ENCODE results near the gene TNMD. TPM values are rescaled to one million over a fixed set of nuclear protein-coding genes. Genes with fewer than 3 reads are reported as not detected.

TNMD gene
- total and polyA plus RNA-seq, 2 of the 8 experiments (the other 6 are each of a cell fraction or from before 2014, with no cell fraction given) = 1.4 to 2.1 TPM

DNA sequence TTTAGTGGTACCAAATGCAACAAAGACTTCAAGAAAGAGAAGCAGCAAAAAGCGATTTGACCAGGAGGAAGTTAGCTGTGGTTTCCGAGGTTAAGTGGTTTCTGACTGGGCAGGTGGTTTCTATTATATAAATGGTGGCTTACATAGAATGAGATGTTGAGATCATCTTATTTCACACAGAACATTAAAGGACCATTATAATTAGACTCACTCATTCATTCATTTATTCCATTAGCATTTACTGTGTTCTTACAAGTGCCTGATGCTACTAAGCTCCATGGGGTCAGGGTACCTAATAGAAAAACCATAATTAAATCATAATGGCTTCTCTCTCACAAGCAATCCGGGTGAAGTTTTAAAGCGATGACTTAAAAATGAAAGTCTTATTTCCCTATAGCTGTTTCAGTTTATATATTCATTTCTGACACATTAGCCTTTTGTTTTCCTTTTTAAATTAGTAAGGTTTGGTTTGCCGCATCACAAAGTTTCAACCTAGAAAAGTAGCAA is 41.3 kb downstream of the TNMD start:
- ChIA-PET POLR2A (ENCODE audit: partially characterized antibody) (interaction anchor here (3.6 kb wide), 1 partner anchor 11 kb away, joined by 13 read pairs; the partner anchor contains the start of gene TSPAN6), CTCF (ENCODE audit: partially characterized antibody) (interaction anchor here (1.4 to 1.9 kb wide), 2 partner anchors 10 to 202 kb away, joined by 3 to 6 read pairs; partner anchors contain the start of gene TSPAN6)
- Histone ChIP-seq H3K23me2 (ENCODE audit: low read depth, low read length) (no peaks in the 10 kb centered on the region), H3K9me3 (ENCODE audit: insufficient read depth in 2 of 2, low read depth in 1 of 2, low read length in 1 of 2) (no peaks in the 10 kb centered on the region), H3K9ac (replicated peaks in 1 of 4; ENCODE audit: extremely low read depth in 1 of 4, low read depth in 3 of 4, low read length in 3 of 4) (no peak overlapping the region), H4K5ac (ENCODE audit: insufficient read length, low read depth, low read length) (no peak overlapping the region), H2BK15ac (ENCODE audit: low read length) (no peak overlapping the region), H3K4ac (replicated peaks; ENCODE audit: insufficient read length, low read depth, low read length) (no peak overlapping the region), H2AK5ac (ENCODE audit: low read depth, low read length) (no peak overlapping the region), H3K14ac (ENCODE audit: insufficient read length) (no peak overlapping the region), H3K23ac (ENCODE audit: insufficient read length) (no peak overlapping the region), H4K91ac (replicated peaks; ENCODE audit: insufficient read length, low read length) (no peak overlapping the region), H3K18ac (ENCODE audit: extremely low read depth, low read length) (no peak overlapping the region), H2BK5ac (ENCODE audit: low read depth, low read length) (no peak overlapping the region), H3K4me2 (ENCODE audit: insufficient read depth in 1 of 2, low read depth in 2 of 2, low read length in 2 of 2) (no peak overlapping the region), H2AFZ (ENCODE audit: low read length) (no peak overlapping the region), H3K79me1 (ENCODE audit: low read depth, low read length) (no peaks in the 10 kb centered on the region), H3K27me3 (replicated peaks in 1 of 4; ENCODE audit: control insufficient read depth in 3 of 4, extremely low read depth in 1 of 4, insufficient read depth in 3 of 4, low read length in 3 of 4) (no peaks in the 10 kb centered on the region), H2BK12ac (ENCODE audit: low read depth, low read length) (no peak overlapping the region), H3K79me2 (ENCODE audit: control insufficient read depth in 1 of 2, insufficient read depth in 2 of 2, low read length in 2 of 2) (no peaks in the 10 kb centered on the region), H3K56ac (replicated peaks; ENCODE audit: insufficient read length, low read depth, low read length) (no peak overlapping the region), H3K27ac (ENCODE audit: low read depth, low read length) (no peak overlapping the region), H3K4me1 (replicated peaks in 1 of 4; ENCODE audit: control insufficient read depth in 3 of 4, insufficient read depth in 4 of 4, low read length in 3 of 4) (no peaks in the 10 kb centered on the region), H3K36me3 (ENCODE audit: control insufficient read depth in 2 of 4, insufficient read depth in 4 of 4, low read length in 3 of 4) (peaks cover 0 to 17% (median 4%) of the 10 kb centered on the region in 4 experiments; a peak in 2 of 8 replicates), H4K8ac (ENCODE audit: extremely low read depth, insufficient read depth, low read length) (no peak overlapping the region), H3K4me3 (ENCODE audit: extremely low read depth in 1 of 4, insufficient read depth in 2 of 4, low read depth in 3 of 4, low read length in 4 of 4) (no peak overlapping the region), H2BK20ac (ENCODE audit: low read length) (no peak overlapping the region), H2BK120ac (replicated peaks; ENCODE audit: low read depth, low read length) (no peak overlapping the region), H4K20me1 (replicated peaks in 1 of 2; ENCODE audit: control insufficient read depth in 1 of 2, insufficient read depth in 2 of 2, low read length in 2 of 2) (no peaks in the 10 kb centered on the region)
- FAIRE-seq (no peak), DNase-seq (ENCODE audit: low read depth in 1 of 2, low spot score in 2 of 2) (no peak)
- WGBS, 2 experiments (ENCODE audit: extremely low coverage in 1 of 2, insufficient coverage in 1 of 2, insufficient read length in 1 of 2, insufficient replicate concordance in 2 of 2, low coverage in 1 of 2, low lambda C conversion rate in 2 of 2, missing lambda C conversion rate in 1 of 2) = 93% methylated on average over 5 of the region's 5 CpGs; no CpG with 5 or more reads in 1 of the 2 experiments
- TF ChIP-seq POLR2AphosphoS5 (IDR thresholded peaks at IDR 0.05; ENCODE audit: low read depth, low read length) (no peak), SIN3A (conservative IDR thresholded peaks at IDR 0.05 in 1 of 2, IDR thresholded peaks at IDR 0.05 in 1 of 2; ENCODE audit: low read depth in 1 of 2, low read length in 2 of 2) (no peak), MAFK (IDR thresholded peaks at IDR 0.05; ENCODE audit: low read depth, low read length) (no peak), TCF12 (IDR thresholded peaks at IDR 0.05; ENCODE audit: low read depth, low read length) (no peak)

Measured in H1 (cell line).